Immature natural killer cell (primary cell): Measurements from ENCODE around the gene GPRC5A. TPM values are rescaled to one million over a fixed set of nuclear protein-coding genes. Genes with fewer than 3 reads are reported as not detected.

ENCODE experiments used
- DNase-seq, 3 donors: peaks; one replicate each; pipeline ENCODE4 v3.0.0; 2022; ENCODE audit warnings: mixed read lengths in 1 of 3
- H3K27ac Mint-ChIP-seq, 6 donors: one replicate each; pipeline ENCODE4 v1.8.0; 2020; ENCODE audit warnings: mixed read lengths in 6 of 6, mild to moderate bottlenecking in 5 of 6, inconsistent platforms in 4 of 6, moderate library complexity in 3 of 6
- H3K27me3 Mint-ChIP-seq, 3 donors: one replicate each; pipeline ENCODE4 v1.8.0; 2020 to 2021; ENCODE audit warnings: low read depth in 3 of 3, mild to moderate bottlenecking in 3 of 3, mixed read lengths in 3 of 3, moderate library complexity in 3 of 3, inconsistent platforms in 1 of 3
- H3K36me3 Mint-ChIP-seq, 3 donors: one replicate each; pipeline ENCODE4 v1.8.0; 2020; ENCODE audit warnings: mixed read lengths in 3 of 3, inconsistent platforms in 2 of 3, mild to moderate bottlenecking in 2 of 3
- H3K4me1 Mint-ChIP-seq, 2 donors: one replicate each; pipeline ENCODE4 v1.8.0; 2020; ENCODE audit warnings: inconsistent platforms in 2 of 2, mild to moderate bottlenecking in 2 of 2, mixed read lengths in 2 of 2, moderate library complexity in 1 of 2
- H3K4me3 Mint-ChIP-seq, 5 donors: one replicate each; pipeline ENCODE4 v1.8.0; 2020; ENCODE audit warnings: mild to moderate bottlenecking in 5 of 5, mixed read lengths in 5 of 5, inconsistent platforms in 3 of 5, moderate library complexity in 3 of 5
- H3K9me3 Mint-ChIP-seq, 6 donors: one replicate each; pipeline ENCODE4 v1.8.0; 2020; ENCODE audit warnings: mild to moderate bottlenecking in 6 of 6, mixed read lengths in 6 of 6, inconsistent platforms in 4 of 6, moderate library complexity in 3 of 6
- polyA plus RNA-seq, 3 donors: library from polyadenylated mRNA; unstranded; fragments of 300-500 nt; fragmentation: Illumina TruSeq; gene quantifications; one replicate each; pipeline ENCODE4 v1.2.3, GENCODE V29; 2021

The GPRC5A gene
- polyA plus RNA-seq, 3 donors from 2014 or later: not detected

GRCh38 chr12:12951504-12951903, 60.1 kb downstream of the GPRC5A start:
- H3K4me1 Mint-ChIP-seq: no peaks in the 10 kb centered on the region
- peaks cover 0 to 1% (median 0%) of the 10 kb centered on the region in 6 donors for H3K9me3 Mint-ChIP-seq
- no peak for DNase-seq
- no peaks in the 10 kb centered on the region for H3K36me3 Mint-ChIP-seq
- no peak overlapping the region for H3K4me3 Mint-ChIP-seq
- H3K27me3 Mint-ChIP-seq: peaks cover 3 to 8% (median 5%) of the 10 kb centered on the region in 3 donors
- no peak overlapping the region for H3K27ac Mint-ChIP-seq

- Mint-ChIP-seq H3K27ac (no peak within 1 kb of the TSS), H3K9me3 (peaks cover 0 to 1% (median 0%) of the 10 kb centered on the region in 6 donors), H3K4me3 (no peak within 1 kb of the TSS), H3K27me3 (peaks cover 3 to 8% (median 5%) of the 10 kb centered on the region in 3 donors), H3K4me1 (no peaks in the 10 kb centered on the region), H3K36me3 (no peaks in the 10 kb centered on the region)
- no peak for DNase-seq
Observed at GRCh38 chr12:12952036-12952435, 60.7 kb downstream of the GPRC5A start, which contains the start of gene GPRC5D. GPRC5D (minus strand) TSS chr12:12952170; CDS start chr12:12950384, 1,786 bp downstream.

- peaks cover 5 to 7% (median 5%) of the 10 kb centered on the region in 3 donors for H3K27me3 Mint-ChIP-seq
- H3K4me3 Mint-ChIP-seq: no peak overlapping the region
- no peaks in the 10 kb centered on the region for H3K4me1 Mint-ChIP-seq
- no peak overlapping the region for H3K27ac Mint-ChIP-seq
- H3K36me3 Mint-ChIP-seq: no peaks in the 10 kb centered on the region
- H3K9me3 Mint-ChIP-seq: peaks cover 0 to 1% (median 0%) of the 10 kb centered on the region in 6 donors
- no peak for DNase-seq
Observed at GRCh38 chr12:12954356-12954755, 63.0 kb downstream of the GPRC5A start.

- no peak overlapping the region for H3K27ac Mint-ChIP-seq
- no peaks in the 10 kb centered on the region for H3K36me3 Mint-ChIP-seq
- no peak overlapping the region for H3K4me3 Mint-ChIP-seq
- no peak for DNase-seq
- no peaks in the 10 kb centered on the region for H3K4me1 Mint-ChIP-seq
- H3K9me3 Mint-ChIP-seq: peaks cover 0 to 1% (median 0%) of the 10 kb centered on the region in 6 donors
- peaks cover 3 to 7% (median 5%) of the 10 kb centered on the region in 3 donors for H3K27me3 Mint-ChIP-seq
Observed at GRCh38 chr12:12954878-12955625, 63.7 kb downstream of the GPRC5A start.

- Mint-ChIP-seq H3K4me3 (no peak overlapping the region), H3K27ac (no peak overlapping the region), H3K4me1 (peaks cover 1 to 2% of the 10 kb centered on the region in 2 donors), H3K9me3 (peaks cover 0 to 1% (median 0%) of the 10 kb centered on the region in 6 donors), H3K36me3 (peaks cover 0 to 3% (median 0%) of the 10 kb centered on the region in 3 donors), H3K27me3 (peaks cover 4 to 5% (median 4%) of the 10 kb centered on the region in 3 donors)
- DNase-seq: no peak
Observed at GRCh38 chr12:12958886-12959285, 67.5 kb downstream of the GPRC5A start.

GRCh38 chr12:12960639-12961209, 69.4 kb downstream of the GPRC5A start:
- peaks cover 4 to 6% (median 4%) of the 10 kb centered on the region in 3 donors for H3K27me3 Mint-ChIP-seq
- no peak for DNase-seq
- H3K9me3 Mint-ChIP-seq: peaks cover 0 to 1% (median 0%) of the 10 kb centered on the region in 6 donors
- H3K4me3 Mint-ChIP-seq: no peak overlapping the region
- peaks cover 0 to 3% (median 0%) of the 10 kb centered on the region in 3 donors for H3K36me3 Mint-ChIP-seq
- peaks cover 10 to 11% of the 10 kb centered on the region in 2 donors for H3K4me1 Mint-ChIP-seq
- H3K27ac Mint-ChIP-seq: no peak overlapping the region

GRCh38 chr12:12964255-12964654, 72.9 kb downstream of the GPRC5A start:
- DNase-seq: peak in 1 of 3 donors; percentile 5
- no peaks in the 10 kb centered on the region for H3K9me3 Mint-ChIP-seq
- peaks cover 0 to 2% (median 2%) of the 10 kb centered on the region in 3 donors for H3K27me3 Mint-ChIP-seq
- H3K4me1 Mint-ChIP-seq: peaks cover 10 to 11% of the 10 kb centered on the region in 2 donors
- no peak overlapping the region for H3K27ac Mint-ChIP-seq
- H3K36me3 Mint-ChIP-seq: peaks cover 0 to 8% (median 7%) of the 10 kb centered on the region in 3 donors
- peak overlapping the region in 2 of 5 donors; percentile 9 to 33 for H3K4me3 Mint-ChIP-seq

- DNase-seq: no peak
- Mint-ChIP-seq H3K4me3 (no peak overlapping the region), H3K36me3 (peaks cover 3 to 8% (median 7%) of the 10 kb centered on the region in 3 donors), H3K4me1 (peaks cover 10 to 11% of the 10 kb centered on the region in 2 donors), H3K9me3 (no peaks in the 10 kb centered on the region), H3K27ac (no peak overlapping the region), H3K27me3 (peaks cover 0 to 2% (median 2%) of the 10 kb centered on the region in 3 donors)
Observed at GRCh38 chr12:12965836-12966235, 74.5 kb downstream of the GPRC5A start.

Other genes starting within 250 kb of the GPRC5A start
- under 1 TPM in 2 of 3 donors, not detected in 1; 0.37 to 0.65 TPM for gene GPR19, start 195.4 kb upstream of the GPRC5A start, polyA plus RNA-seq
- gene CDKN1B, start 174.2 kb upstream of the GPRC5A start, polyA plus RNA-seq: 10 to 100 TPM in 2 of 3 donors, 1 to 10 TPM in 1; 4.4 to 17.6 (median 17.4) TPM
- under 1 TPM in 1 of 3 donors, not detected in 2; 0.34 TPM for gene APOLD1, start 105.9 kb upstream of the GPRC5A start, polyA plus RNA-seq
- gene DDX47, start 78.2 kb upstream of the GPRC5A start, polyA plus RNA-seq: 10 to 100 TPM; 39.3 to 62.7 (median 51.1) TPM
- gene GPRC5D, start 60.6 kb downstream of the GPRC5A start, polyA plus RNA-seq: under 1 TPM in 1 of 3 donors, not detected in 2; 0.52 TPM
- gene HEBP1, start 108.7 kb downstream of the GPRC5A start, polyA plus RNA-seq: 10 to 100 TPM; 21.8 to 24.6 (median 24.3) TPM
- 1 to 10 TPM in 2 of 3 donors, under 1 TPM in 1; 0.14 to 1.5 (median 1.3) TPM for gene FAM234B, start 152.8 kb downstream of the GPRC5A start, polyA plus RNA-seq
- under 1 TPM in 1 of 3 donors, not detected in 2; 0.09 TPM for gene GSG1, start 212.1 kb downstream of the GPRC5A start, polyA plus RNA-seq